HT1080 (cell line): ENCODE results near the gene FAM181B. TPM values are rescaled to one million over a fixed set of nuclear protein-coding genes. Genes with fewer than 3 reads are reported as not detected.

Source experiments
- DNase-seq: peaks from one replicate; pipeline ENCODE4 v3.0.0-alpha.2; 2015; ENCODE audit warnings: low read depth
- polyA plus RNA-seq, 2 experiments: library from polyadenylated mRNA; depleted of rRNA; stranded (reverse); fragments of >200 nt; gene quantifications; 2 replicates each; pipeline ENCODE4 v1.2.3, GENCODE V29; 2015
- total RNA-seq: library from RNA; depleted of rRNA; stranded (reverse); fragments of >200 nt; shearing (Covaris generic); gene quantifications from 2 replicates; pipeline ENCODE4 v1.2.3, GENCODE V29; 2014; rRNA removed

The FAM181B gene
- total RNA-seq, result not detected in 2 replicates
- not detected in 2 replicates for polyA plus RNA-seq (2015; cell fraction: cytosol; rRNA removed)
- not detected in 2 replicates for polyA plus RNA-seq (2015; cell fraction: nucleus; rRNA removed)

GRCh38 chr11:82733444-82734119, at the start of gene FAM181B:
TSS of gene FAM181B (minus strand) at chr11:82733864. CDS start at chr11:82733729, 135 bp downstream.
- no peak for DNase-seq

GRCh38 chr11:82782825-82783374, 49.2 kb upstream of the FAM181B start:
- DNase-seq, result no peak

- no peak for DNase-seq
Measured at GRCh38 chr11:82778776-82779175, 45.1 kb upstream of the FAM181B start.

GRCh38 chr11:82776377-82776776, 42.7 kb upstream of the FAM181B start:
- peak; percentile 48 for DNase-seq

GRCh38 chr11:82775736-82776346, 42.2 kb upstream of the FAM181B start:
- DNase-seq, result peak; percentile 74

GRCh38 chr11:82775218-82775617, 41.6 kb upstream of the FAM181B start:
- no peak for DNase-seq

GRCh38 chr11:82771781-82772180, 38.1 kb upstream of the FAM181B start:
- DNase-seq, result no peak

- no peak for DNase-seq
Measured at GRCh38 chr11:82767123-82767522, 33.5 kb upstream of the FAM181B start.

GRCh38 chr11:82765466-82766034, 31.9 kb upstream of the FAM181B start:
- DNase-seq, result no peak

- DNase-seq, result no peak
Measured at GRCh38 chr11:82763167-82763566, 29.5 kb upstream of the FAM181B start.

- no peak for DNase-seq
Measured at GRCh38 chr11:82759649-82760048, 26.0 kb upstream of the FAM181B start.

GRCh38 chr11:82757660-82758357, 24.1 kb upstream of the FAM181B start:
- DNase-seq, result no peak

GRCh38 chr11:82756765-82757639, 23.3 kb upstream of the FAM181B start:
- no peak for DNase-seq

- no peak for DNase-seq
Measured at GRCh38 chr11:82754410-82754809, 20.7 kb upstream of the FAM181B start.

- DNase-seq, result no peak
Measured at GRCh38 chr11:82753921-82754320, 20.3 kb upstream of the FAM181B start.

- DNase-seq, result no peak
Measured at GRCh38 chr11:82752801-82753200, 19.1 kb upstream of the FAM181B start.

GRCh38 chr11:82750643-82751139, 17.0 kb upstream of the FAM181B start:
- DNase-seq, result no peak

GRCh38 chr11:82747471-82747870, 13.8 kb upstream of the FAM181B start:
- no peak for DNase-seq

GRCh38 chr11:82738091-82738490, 4.4 kb upstream of the FAM181B start:
- no peak for DNase-seq

GRCh38 chr11:82734120-82734479, 436 bp upstream of the FAM181B start:
- no peak for DNase-seq
